Neural progenitor cell (in vitro differentiated cells): ENCODE measurements around the gene STARD10.

Experiments used
- EZH2 ChIP-seq: fragments of 200-600 bp; sonication (generic); IDR thresholded peaks from 2 replicates; pipeline ENCODE4 v1.6.1; 2017; ENCODE audit warnings: antibody characterized with exemption, mild to moderate bottlenecking, moderate library complexity
- EZH2phosphoT487 ChIP-seq: fragments of 200-600 bp; sonication (generic); IDR thresholded peaks from 2 replicates; pipeline ENCODE4 v1.6.1; 2017; ENCODE audit warnings: antibody characterized with exemption
- TF ChIP-seq, protein P1 (sequence below): fragments of 200-600 bp; sonication (generic); IDR thresholded peaks from 2 replicates; pipeline ENCODE4 v1.5.1; 2017; ENCODE audit warnings: antibody characterized with exemption, mild to moderate bottlenecking

DNA sequence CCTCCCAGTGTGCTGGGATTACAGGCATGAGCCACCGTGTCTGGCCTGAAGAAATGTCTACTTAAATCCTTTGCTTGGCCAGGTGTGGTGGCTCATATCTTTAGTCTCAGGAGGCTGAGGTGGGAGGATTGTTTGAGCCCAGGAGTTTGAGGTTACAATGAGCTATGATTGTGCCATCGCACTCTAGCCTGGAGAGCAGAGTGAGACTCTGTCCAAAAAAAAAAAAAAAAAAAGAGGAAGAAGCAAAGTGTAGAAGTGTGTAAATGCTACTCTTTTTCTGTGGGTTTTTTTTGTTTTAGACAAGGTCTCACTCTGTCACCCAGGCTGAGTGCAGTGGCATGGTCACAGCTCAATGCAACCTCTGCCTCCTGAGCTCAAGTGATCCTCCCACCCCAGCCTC lies 13.9 kb upstream of the STARD10 start:
- TF ChIP-seq, protein P1, sequence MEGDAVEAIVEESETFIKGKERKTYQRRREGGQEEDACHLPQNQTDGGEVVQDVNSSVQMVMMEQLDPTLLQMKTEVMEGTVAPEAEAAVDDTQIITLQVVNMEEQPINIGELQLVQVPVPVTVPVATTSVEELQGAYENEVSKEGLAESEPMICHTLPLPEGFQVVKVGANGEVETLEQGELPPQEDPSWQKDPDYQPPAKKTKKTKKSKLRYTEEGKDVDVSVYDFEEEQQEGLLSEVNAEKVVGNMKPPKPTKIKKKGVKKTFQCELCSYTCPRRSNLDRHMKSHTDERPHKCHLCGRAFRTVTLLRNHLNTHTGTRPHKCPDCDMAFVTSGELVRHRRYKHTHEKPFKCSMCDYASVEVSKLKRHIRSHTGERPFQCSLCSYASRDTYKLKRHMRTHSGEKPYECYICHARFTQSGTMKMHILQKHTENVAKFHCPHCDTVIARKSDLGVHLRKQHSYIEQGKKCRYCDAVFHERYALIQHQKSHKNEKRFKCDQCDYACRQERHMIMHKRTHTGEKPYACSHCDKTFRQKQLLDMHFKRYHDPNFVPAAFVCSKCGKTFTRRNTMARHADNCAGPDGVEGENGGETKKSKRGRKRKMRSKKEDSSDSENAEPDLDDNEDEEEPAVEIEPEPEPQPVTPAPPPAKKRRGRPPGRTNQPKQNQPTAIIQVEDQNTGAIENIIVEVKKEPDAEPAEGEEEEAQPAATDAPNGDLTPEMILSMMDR = no peak
- TF ChIP-seq EZH2phosphoT487 (no peak), EZH2 (no peak)
